ENCODE results near the gene SFXN4. TPM values are rescaled to one million over a fixed set of nuclear protein-coding genes. Genes with fewer than 3 reads are reported as not detected.
"Not testable (repeated sequence)": the region's sequence is repeated elsewhere in the genome, so short reads cannot be mapped to it uniquely, and the experiment has no call there.

Gene SFXN4
- total and polyA plus RNA-seq, 2 donors (not counting 1 experiment from before 2014, with no cell fraction given), result 10.3 to 17.7 TPM

DNA sequence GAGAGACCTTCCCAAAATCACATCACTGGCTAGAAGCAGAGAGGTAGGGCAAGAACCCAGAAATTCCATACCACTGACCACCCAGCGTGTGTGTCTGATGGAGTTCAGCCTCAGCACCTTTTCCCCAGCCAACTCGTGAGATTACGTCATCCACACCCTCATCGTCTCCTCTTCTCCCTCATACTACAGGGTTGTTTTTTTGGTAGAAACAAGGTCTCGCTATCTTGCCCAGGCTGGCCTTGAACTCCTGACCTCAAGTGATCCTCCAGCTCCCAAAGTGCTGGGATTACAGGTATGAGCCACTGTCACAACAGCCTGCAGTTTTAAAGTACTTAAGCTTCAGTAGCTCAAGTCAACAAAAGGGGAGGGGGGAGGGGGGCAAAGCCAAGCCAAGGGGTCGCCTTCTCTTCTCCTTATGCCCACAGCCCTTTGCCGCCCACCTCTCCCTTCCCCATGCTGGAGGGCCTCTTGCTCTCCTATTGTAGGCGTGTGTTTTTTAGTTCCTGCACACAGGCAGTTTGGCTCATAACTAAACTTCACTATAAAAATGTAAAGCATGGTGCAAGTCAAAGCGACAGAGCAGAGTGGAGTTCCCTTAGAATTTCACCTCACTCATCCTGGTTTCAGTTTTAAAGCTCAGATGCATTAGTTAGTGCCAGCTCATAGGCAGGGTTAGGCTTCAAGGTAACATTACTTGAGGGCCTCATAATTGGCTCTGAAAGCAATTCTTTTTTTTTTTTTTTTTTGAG lies 18.3 kb upstream of the SFXN4 start:
- no peak for DNase-seq (ENCODE audit: low read depth in 2 of 2)
- Histone ChIP-seq H3K27me3 (ENCODE audit: control insufficient read depth, insufficient read depth, low read length) (no peaks in the 10 kb centered on the region), H4K20me1 (ENCODE audit: control insufficient read depth, extremely low read depth, insufficient read depth, low read length) (no peaks in the 10 kb centered on the region), H3K4me3 (replicated peaks in 1 of 4; ENCODE audit: control extremely low read depth in 1 of 4, insufficient read depth in 1 of 4, low read depth in 3 of 4, low read length in 4 of 4) (no peak overlapping the region), H3K4me2 (ENCODE audit: extremely low read depth, insufficient read depth, low read length) (no peak overlapping the region), H2AFZ (ENCODE audit: low read length) (no peak overlapping the region), H3K36me3 (ENCODE audit: control insufficient read depth, insufficient read depth, low read length) (no peaks in the 10 kb centered on the region), H3K9me3 (ENCODE audit: control insufficient read depth, insufficient read depth, low read depth, low read length) (no peaks in the 10 kb centered on the region), H3K79me2 (ENCODE audit: control insufficient read depth, insufficient read depth, low read length) (no peaks in the 10 kb centered on the region), H3K9ac (ENCODE audit: insufficient read depth, low read length) (no peak overlapping the region), H3K27ac (ENCODE audit: insufficient read depth, low read length) (no peak overlapping the region), H3K4me1 (ENCODE audit: control insufficient read depth, extremely low read depth, insufficient read depth, low read length) (no peaks in the 10 kb centered on the region)
- no peak for TF ChIP-seq EZH2 (IDR thresholded peaks at IDR 0.05; ENCODE audit: low read length, missing control alignments)
- TF ChIP-seq, protein P1, sequence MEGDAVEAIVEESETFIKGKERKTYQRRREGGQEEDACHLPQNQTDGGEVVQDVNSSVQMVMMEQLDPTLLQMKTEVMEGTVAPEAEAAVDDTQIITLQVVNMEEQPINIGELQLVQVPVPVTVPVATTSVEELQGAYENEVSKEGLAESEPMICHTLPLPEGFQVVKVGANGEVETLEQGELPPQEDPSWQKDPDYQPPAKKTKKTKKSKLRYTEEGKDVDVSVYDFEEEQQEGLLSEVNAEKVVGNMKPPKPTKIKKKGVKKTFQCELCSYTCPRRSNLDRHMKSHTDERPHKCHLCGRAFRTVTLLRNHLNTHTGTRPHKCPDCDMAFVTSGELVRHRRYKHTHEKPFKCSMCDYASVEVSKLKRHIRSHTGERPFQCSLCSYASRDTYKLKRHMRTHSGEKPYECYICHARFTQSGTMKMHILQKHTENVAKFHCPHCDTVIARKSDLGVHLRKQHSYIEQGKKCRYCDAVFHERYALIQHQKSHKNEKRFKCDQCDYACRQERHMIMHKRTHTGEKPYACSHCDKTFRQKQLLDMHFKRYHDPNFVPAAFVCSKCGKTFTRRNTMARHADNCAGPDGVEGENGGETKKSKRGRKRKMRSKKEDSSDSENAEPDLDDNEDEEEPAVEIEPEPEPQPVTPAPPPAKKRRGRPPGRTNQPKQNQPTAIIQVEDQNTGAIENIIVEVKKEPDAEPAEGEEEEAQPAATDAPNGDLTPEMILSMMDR (conservative IDR thresholded peaks at IDR 0.05 in 1 of 2, IDR thresholded peaks at IDR 0.05 in 1 of 2; ENCODE audit: low read depth in 1 of 2, low read length in 2 of 2), result no peak

DNA sequence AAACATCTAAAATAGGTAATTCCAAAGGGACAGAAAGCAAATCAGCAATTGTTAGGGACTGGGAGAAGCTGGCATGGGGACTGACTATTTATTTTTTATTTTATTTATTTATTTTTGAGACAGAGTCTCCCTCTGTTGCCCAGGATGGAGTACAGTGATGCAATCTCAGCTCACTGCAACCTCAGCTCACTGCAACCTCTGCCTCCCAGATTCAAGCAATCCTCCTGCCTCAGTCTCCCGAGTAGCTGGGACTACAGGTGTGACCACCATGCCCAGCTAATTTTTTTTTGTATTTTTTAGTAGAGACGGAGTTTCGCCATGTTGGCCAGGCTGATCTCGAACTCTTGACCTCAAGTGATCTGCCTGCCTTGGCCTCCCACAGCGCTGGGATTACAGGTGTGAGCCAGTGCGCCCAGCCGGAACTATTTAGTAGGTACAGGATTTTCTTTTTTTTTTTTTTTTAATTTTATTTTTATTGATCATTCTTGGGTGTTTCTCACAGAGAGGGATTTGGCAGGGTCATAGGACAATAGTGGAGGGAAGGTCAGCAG lies 15.4 kb upstream of the SFXN4 start:
- H3K4me1 ChIP-seq (ENCODE audit: control insufficient read depth, extremely low read depth, insufficient read depth, low read length); H3K4me2 ChIP-seq (ENCODE audit: extremely low read depth, insufficient read depth, low read length); H3K4me3 ChIP-seq (replicated peaks in 1 of 4; ENCODE audit: control extremely low read depth in 1 of 4, insufficient read depth in 1 of 4, low read depth in 3 of 4, low read length in 4 of 4); H3K9me3 ChIP-seq (ENCODE audit: control insufficient read depth, insufficient read depth, low read depth, low read length); H2AFZ ChIP-seq (ENCODE audit: low read length); H3K27ac ChIP-seq (ENCODE audit: insufficient read depth, low read length); DNase-seq (ENCODE audit: low read depth in 2 of 2); H3K9ac ChIP-seq (ENCODE audit: insufficient read depth, low read length); H3K27me3 ChIP-seq (ENCODE audit: control insufficient read depth, insufficient read depth, low read length); H3K36me3 ChIP-seq (ENCODE audit: control insufficient read depth, insufficient read depth, low read length); H4K20me1 ChIP-seq (ENCODE audit: control insufficient read depth, extremely low read depth, insufficient read depth, low read length): not testable (repeated sequence)
- peaks cover 25% of the 10 kb centered on the region for H3K79me2 ChIP-seq (ENCODE audit: control insufficient read depth, insufficient read depth, low read length)

DNA sequence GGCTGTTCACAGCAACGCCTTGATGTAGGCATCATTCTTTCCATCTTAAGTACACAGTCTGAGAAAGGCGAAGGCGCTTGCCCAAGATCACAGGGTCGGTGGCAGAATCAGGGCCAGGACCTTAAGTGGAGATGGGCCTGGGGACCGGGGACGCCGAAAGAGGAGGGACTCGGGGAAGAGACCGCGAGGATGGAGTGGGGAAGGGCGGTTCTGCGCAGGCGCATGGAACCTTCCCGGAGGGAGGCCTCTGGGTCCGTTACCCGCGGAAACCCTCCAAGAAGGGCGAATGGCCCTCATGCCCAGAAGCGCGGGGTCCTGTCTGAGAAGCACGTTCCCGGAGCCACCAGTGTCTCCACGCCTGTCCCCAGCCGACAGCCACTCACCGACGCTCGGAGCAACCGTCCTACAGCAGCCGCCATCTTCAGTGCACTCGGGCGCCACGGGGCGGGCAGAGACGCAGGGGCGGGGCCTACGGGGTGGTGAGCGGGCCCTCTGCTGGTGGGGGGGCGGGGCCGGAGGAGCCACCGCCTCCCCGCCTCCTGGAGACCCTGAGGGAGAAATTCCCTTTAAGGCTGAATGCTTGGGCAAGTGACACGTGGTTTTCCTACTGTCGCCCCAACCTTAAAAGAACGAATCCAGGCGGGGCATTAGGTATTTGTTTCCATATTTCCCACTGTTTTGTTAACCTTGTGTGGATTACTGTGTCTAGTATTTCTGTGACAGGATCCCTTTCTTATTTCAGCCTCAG lies 13.0 kb upstream of the SFXN4 start, which contains the start of gene PRDX3:
PRDX3 (minus strand) TSS at position 441 of the 748 bp plus-strand sequence; CDS start at position 419, 22 bp downstream.
- Histone ChIP-seq H2AFZ (ENCODE audit: low read length) (peak within 1 kb of the TSS; percentile 98), H3K9ac (ENCODE audit: insufficient read depth, low read length) (peak within 1 kb of the TSS; percentile 96), H3K4me3 (replicated peaks in 1 of 4; ENCODE audit: control extremely low read depth in 1 of 4, insufficient read depth in 1 of 4, low read depth in 3 of 4, low read length in 4 of 4) (peak within 1 kb of the TSS; percentile 70 to 99 (median 76)), H4K20me1 (ENCODE audit: control insufficient read depth, extremely low read depth, insufficient read depth, low read length) (no peaks in the 10 kb centered on the region), H3K9me3 (ENCODE audit: control insufficient read depth, insufficient read depth, low read depth, low read length) (no peaks in the 10 kb centered on the region), H3K27ac (ENCODE audit: insufficient read depth, low read length) (peak within 1 kb of the TSS; percentile 93), H3K79me2 (ENCODE audit: control insufficient read depth, insufficient read depth, low read length) (peaks cover 38% of the 10 kb centered on the region), H3K4me1 (ENCODE audit: control insufficient read depth, extremely low read depth, insufficient read depth, low read length) (peaks cover 3% of the 10 kb centered on the region), H3K27me3 (ENCODE audit: control insufficient read depth, insufficient read depth, low read length) (no peaks in the 10 kb centered on the region), H3K4me2 (ENCODE audit: extremely low read depth, insufficient read depth, low read length) (peak within 1 kb of the TSS; percentile 98), H3K36me3 (ENCODE audit: control insufficient read depth, insufficient read depth, low read length) (peaks cover 4% of the 10 kb centered on the region)
- no peak for TF ChIP-seq EZH2 (IDR thresholded peaks at IDR 0.05; ENCODE audit: low read length, missing control alignments)
- TF ChIP-seq, protein P1 (conservative IDR thresholded peaks at IDR 0.05 in 1 of 2, IDR thresholded peaks at IDR 0.05 in 1 of 2; ENCODE audit: low read depth in 1 of 2, low read length in 2 of 2), result no peak
- peak; percentile 87 to 88 for DNase-seq (ENCODE audit: low read depth in 2 of 2)
